Measurements from ENCODE around the gene SFXN5. TPM values are rescaled to one million over a fixed set of nuclear protein-coding genes. Genes with fewer than 3 reads are reported as not detected.

Gene SFXN5
- total RNA-seq, 1 donor from 2014 or later, result 14.9 TPM

DNA sequence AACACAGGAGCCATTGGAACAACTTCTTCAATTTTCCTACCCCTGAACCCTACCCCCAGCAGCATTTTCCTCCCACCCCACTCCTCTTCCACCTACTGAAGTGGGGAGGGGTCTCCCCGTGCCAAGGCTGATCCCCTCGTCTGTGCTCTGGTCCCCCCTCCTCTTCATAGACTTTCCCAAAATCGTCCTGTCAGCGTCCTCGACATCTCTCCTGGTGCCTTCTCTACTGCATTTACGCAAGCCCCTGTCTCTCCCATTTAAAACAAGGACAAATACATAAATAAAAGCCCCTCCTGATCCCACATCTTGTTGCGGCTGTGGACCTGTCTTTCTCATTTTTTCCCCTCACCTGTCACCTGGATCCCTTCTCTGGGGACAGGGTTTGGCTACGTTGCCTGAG lies 112.0 kb downstream of the SFXN5 start:
- Mint-ChIP-seq H3K9me3 (ENCODE audit: unreplicated experiment) (peaks cover 7% of the 10 kb centered on the region), H3K27ac (ENCODE audit: unreplicated experiment) (no peak overlapping the region), H3K36me3 (ENCODE audit: low read depth, unreplicated experiment) (peaks cover 39% of the 10 kb centered on the region), H3K4me1 (ENCODE audit: low read depth, unreplicated experiment) (peaks cover 5% of the 10 kb centered on the region), H3K27me3 (ENCODE audit: low read depth, unreplicated experiment) (peaks cover 29% of the 10 kb centered on the region), H3K4me3 (ENCODE audit: unreplicated experiment) (no peak overlapping the region)
- no peaks in the 10 kb centered on the region for H3K9me3 ChIP-seq (ENCODE audit: insufficient read depth, low read depth, low read length)
- TF ChIP-seq, protein P1, sequence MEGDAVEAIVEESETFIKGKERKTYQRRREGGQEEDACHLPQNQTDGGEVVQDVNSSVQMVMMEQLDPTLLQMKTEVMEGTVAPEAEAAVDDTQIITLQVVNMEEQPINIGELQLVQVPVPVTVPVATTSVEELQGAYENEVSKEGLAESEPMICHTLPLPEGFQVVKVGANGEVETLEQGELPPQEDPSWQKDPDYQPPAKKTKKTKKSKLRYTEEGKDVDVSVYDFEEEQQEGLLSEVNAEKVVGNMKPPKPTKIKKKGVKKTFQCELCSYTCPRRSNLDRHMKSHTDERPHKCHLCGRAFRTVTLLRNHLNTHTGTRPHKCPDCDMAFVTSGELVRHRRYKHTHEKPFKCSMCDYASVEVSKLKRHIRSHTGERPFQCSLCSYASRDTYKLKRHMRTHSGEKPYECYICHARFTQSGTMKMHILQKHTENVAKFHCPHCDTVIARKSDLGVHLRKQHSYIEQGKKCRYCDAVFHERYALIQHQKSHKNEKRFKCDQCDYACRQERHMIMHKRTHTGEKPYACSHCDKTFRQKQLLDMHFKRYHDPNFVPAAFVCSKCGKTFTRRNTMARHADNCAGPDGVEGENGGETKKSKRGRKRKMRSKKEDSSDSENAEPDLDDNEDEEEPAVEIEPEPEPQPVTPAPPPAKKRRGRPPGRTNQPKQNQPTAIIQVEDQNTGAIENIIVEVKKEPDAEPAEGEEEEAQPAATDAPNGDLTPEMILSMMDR (IDR thresholded peaks at IDR 0.05; ENCODE audit: insufficient read depth, low read depth, low read length), result no peak
- TF ChIP-seq EZH2 (IDR thresholded peaks at IDR 0.05; ENCODE audit: insufficient read depth, low read length), result no peak
- H2AFZ ChIP-seq (ENCODE audit: low read depth, low read length), result no peak overlapping the region
- no peaks in the 10 kb centered on the region for H3K27me3 ChIP-seq (ENCODE audit: insufficient read depth, low read length)
- H4K20me1 ChIP-seq (ENCODE audit: insufficient read depth, low read length), result peaks cover 3% of the 10 kb centered on the region
- FAIRE-seq (no peak), DNase-seq (ENCODE audit: low read depth) (no peak)
- H3K27ac ChIP-seq (ENCODE audit: low read depth, low read length), result no peak overlapping the region
- no peaks in the 10 kb centered on the region for H3K79me2 ChIP-seq (ENCODE audit: insufficient read depth, low read length)
- no peak overlapping the region for H3K4me3 ChIP-seq (ENCODE audit: insufficient read depth, low read depth, low read length)
- no peaks in the 10 kb centered on the region for H3K36me3 ChIP-seq (ENCODE audit: insufficient read depth, low read length)
- H3K4me2 ChIP-seq (ENCODE audit: low read length), result no peak overlapping the region
- H3K9ac ChIP-seq (ENCODE audit: low read length), result no peak overlapping the region
- no peaks in the 10 kb centered on the region for H3K4me1 ChIP-seq (ENCODE audit: insufficient read depth, low read length)

DNA sequence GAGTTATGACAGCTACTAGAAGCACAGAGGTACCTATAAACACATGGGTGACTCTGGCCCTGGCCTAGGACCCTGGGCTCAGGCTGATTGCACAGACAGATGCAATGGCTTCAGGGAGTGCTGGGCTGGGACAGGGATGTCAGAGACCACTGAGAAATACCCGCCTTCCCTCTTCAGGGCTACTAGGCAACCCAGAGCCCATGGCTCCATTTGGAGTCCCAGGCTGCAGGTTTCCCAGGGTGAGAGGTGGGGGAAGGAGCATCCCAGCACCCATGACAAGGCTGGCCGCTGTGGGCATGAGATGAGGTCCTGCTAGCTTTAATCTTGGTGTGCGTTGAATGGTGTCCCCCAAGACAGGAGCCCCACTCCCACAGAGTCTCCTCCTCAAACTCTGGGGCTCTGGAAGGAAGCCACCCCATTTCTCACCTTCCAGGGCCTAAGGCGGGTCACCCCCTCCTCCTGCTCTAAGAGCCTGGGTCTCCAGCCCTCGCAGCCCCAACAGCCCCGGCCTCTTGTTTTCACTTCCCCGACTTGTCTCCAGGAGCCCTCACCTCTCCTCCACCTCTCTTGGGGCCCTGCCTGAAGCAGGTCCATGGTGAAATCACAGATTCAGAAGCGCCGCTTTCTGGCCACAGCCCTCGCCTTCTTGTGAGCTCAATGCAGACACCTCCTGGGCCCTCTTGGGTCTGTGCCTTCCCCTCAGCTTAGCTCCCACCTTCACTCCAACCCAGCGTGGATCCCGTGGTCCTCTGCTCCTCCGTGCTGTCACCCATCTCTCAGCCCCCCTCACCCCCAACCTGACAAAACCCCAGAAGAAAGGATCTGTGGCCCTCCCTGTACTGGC lies 112.7 kb downstream of the SFXN5 start:
- H3K9me3 Mint-ChIP-seq (ENCODE audit: unreplicated experiment), result peaks cover 7% of the 10 kb centered on the region
- H3K36me3 Mint-ChIP-seq (ENCODE audit: low read depth, unreplicated experiment), result peaks cover 39% of the 10 kb centered on the region
- no peak overlapping the region for H3K27ac Mint-ChIP-seq (ENCODE audit: unreplicated experiment)
- FAIRE-seq (no peak), DNase-seq (ENCODE audit: low read depth) (no peak)
- Histone ChIP-seq H2AFZ (ENCODE audit: low read depth, low read length) (no peak overlapping the region), H3K36me3 (ENCODE audit: insufficient read depth, low read length) (no peaks in the 10 kb centered on the region), H3K27me3 (ENCODE audit: insufficient read depth, low read length) (no peaks in the 10 kb centered on the region), H3K9ac (ENCODE audit: low read length) (no peak overlapping the region), H4K20me1 (ENCODE audit: insufficient read depth, low read length) (peaks cover 3% of the 10 kb centered on the region), H3K4me1 (ENCODE audit: insufficient read depth, low read length) (no peaks in the 10 kb centered on the region), H3K9me3 (ENCODE audit: insufficient read depth, low read depth, low read length) (no peaks in the 10 kb centered on the region), H3K4me3 (ENCODE audit: insufficient read depth, low read depth, low read length) (no peak overlapping the region), H3K4me2 (ENCODE audit: low read length) (no peak overlapping the region), H3K79me2 (ENCODE audit: insufficient read depth, low read length) (no peaks in the 10 kb centered on the region), H3K27ac (ENCODE audit: low read depth, low read length) (no peak overlapping the region)
- peaks cover 6% of the 10 kb centered on the region for H3K4me1 Mint-ChIP-seq (ENCODE audit: low read depth, unreplicated experiment)
- H3K4me3 Mint-ChIP-seq (ENCODE audit: unreplicated experiment), result no peak overlapping the region
- no peak for TF ChIP-seq EZH2 (IDR thresholded peaks at IDR 0.05; ENCODE audit: insufficient read depth, low read length)
- TF ChIP-seq, protein P1 (IDR thresholded peaks at IDR 0.05; ENCODE audit: insufficient read depth, low read depth, low read length), result no peak
- H3K27me3 Mint-ChIP-seq (ENCODE audit: low read depth, unreplicated experiment), result peaks cover 24% of the 10 kb centered on the region

DNA sequence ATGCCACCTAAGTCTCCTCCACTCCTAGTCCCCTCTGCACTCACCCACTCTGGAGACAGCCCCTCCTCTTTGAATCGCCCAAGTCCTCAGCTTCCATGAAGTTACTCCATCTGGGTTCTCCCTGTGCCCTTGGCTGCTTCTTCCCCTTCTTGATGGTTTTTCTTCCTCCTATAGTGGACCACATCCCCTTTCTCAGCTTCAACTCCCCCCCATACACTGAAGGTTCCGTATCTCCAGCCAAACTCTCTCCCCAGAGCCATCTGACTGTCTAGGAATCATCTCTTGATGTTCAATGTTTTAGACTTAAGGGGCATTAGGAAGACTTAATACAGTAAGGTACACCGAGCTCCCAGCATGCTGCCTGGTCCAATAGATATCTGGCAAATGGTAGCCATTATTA lies 114.6 kb downstream of the SFXN5 start:
- H3K27me3 ChIP-seq (ENCODE audit: insufficient read depth, low read length), result no peaks in the 10 kb centered on the region
- H4K20me1 ChIP-seq (ENCODE audit: insufficient read depth, low read length), result peaks cover 3% of the 10 kb centered on the region
- H3K4me1 Mint-ChIP-seq (ENCODE audit: low read depth, unreplicated experiment), result peaks cover 2% of the 10 kb centered on the region
- no peak overlapping the region for H3K27ac Mint-ChIP-seq (ENCODE audit: unreplicated experiment)
- H3K9me3 Mint-ChIP-seq (ENCODE audit: unreplicated experiment), result peaks cover 7% of the 10 kb centered on the region
- no peak overlapping the region for H2AFZ ChIP-seq (ENCODE audit: low read depth, low read length)
- H3K36me3 ChIP-seq (ENCODE audit: insufficient read depth, low read length), result no peaks in the 10 kb centered on the region
- DNase-seq (ENCODE audit: low read depth) (no peak), FAIRE-seq (no peak)
- no peaks in the 10 kb centered on the region for H3K79me2 ChIP-seq (ENCODE audit: insufficient read depth, low read length)
- TF ChIP-seq EZH2 (IDR thresholded peaks at IDR 0.05; ENCODE audit: insufficient read depth, low read length), result no peak
- TF ChIP-seq, protein P1 (IDR thresholded peaks at IDR 0.05; ENCODE audit: insufficient read depth, low read depth, low read length), result no peak
- peaks cover 27% of the 10 kb centered on the region for H3K27me3 Mint-ChIP-seq (ENCODE audit: low read depth, unreplicated experiment)
- H3K4me2 ChIP-seq (ENCODE audit: low read length), result no peak overlapping the region
- H3K9me3 ChIP-seq (ENCODE audit: insufficient read depth, low read depth, low read length), result no peaks in the 10 kb centered on the region
- H3K27ac ChIP-seq (ENCODE audit: low read depth, low read length), result no peak overlapping the region
- no peak overlapping the region for H3K9ac ChIP-seq (ENCODE audit: low read length)
- H3K4me3 ChIP-seq (ENCODE audit: insufficient read depth, low read depth, low read length), result no peak overlapping the region
- no peak overlapping the region for H3K4me3 Mint-ChIP-seq (ENCODE audit: unreplicated experiment)
- peaks cover 38% of the 10 kb centered on the region for H3K36me3 Mint-ChIP-seq (ENCODE audit: low read depth, unreplicated experiment)
- H3K4me1 ChIP-seq (ENCODE audit: insufficient read depth, low read length), result no peaks in the 10 kb centered on the region
